Astrocyte (in vitro differentiated cells and primary cell): ENCODE results near the gene TMEM94. TPM values are rescaled to one million over a fixed set of nuclear protein-coding genes. Genes with fewer than 3 reads are reported as not detected.

Source experiments
- DNase-seq: peaks from one replicate; pipeline ENCODE4 v3.0.0-alpha.2; 2010; ENCODE audit warnings: low read depth
- FAIRE-seq: peaks from 2 replicates; lab custom pipeline; 2011; peaks lifted over from hg19 to GRCh38; lab: Jason Lieb, UNC
- H2AFZ ChIP-seq: 2 replicates; pipeline ENCODE4 v1.6.0; 2012; ENCODE audit warnings: low read depth, low read length, inconsistent platforms
- H3K27ac ChIP-seq: 2 replicates; pipeline ENCODE4 v1.5.1; 2011; ENCODE audit warnings: low read depth, low read length, inconsistent platforms
- H3K27me3 ChIP-seq: 2 replicates; pipeline ENCODE4 v1.6.0; 2011; ENCODE audit warnings: low read length, inconsistent platforms; ENCODE audit not compliant: insufficient read depth
- H3K36me3 ChIP-seq: 2 replicates; pipeline ENCODE4 v1.5.1; 2011; ENCODE audit warnings: low read length, inconsistent platforms; ENCODE audit not compliant: insufficient read depth
- H3K4me1 ChIP-seq: 2 replicates; pipeline ENCODE4 v1.5.1; 2011; ENCODE audit warnings: low read length, inconsistent platforms; ENCODE audit not compliant: insufficient read depth
- H3K4me2 ChIP-seq: 2 replicates; pipeline ENCODE4 v1.6.0; 2012; ENCODE audit warnings: low read length, inconsistent platforms
- H3K4me3 ChIP-seq: 2 replicates; pipeline ENCODE4 v1.5.1; 2011; ENCODE audit warnings: low read depth, mild to moderate bottlenecking, low read length, inconsistent platforms; ENCODE audit not compliant: insufficient read depth
- H3K79me2 ChIP-seq: 2 replicates; pipeline ENCODE4 v1.6.0; 2012; ENCODE audit warnings: mild to moderate bottlenecking, low read length, inconsistent platforms; ENCODE audit not compliant: insufficient read depth
- H3K9ac ChIP-seq: 2 replicates; pipeline ENCODE4 v1.6.0; 2012; ENCODE audit warnings: mild to moderate bottlenecking, low read length, inconsistent platforms
- H3K9me3 ChIP-seq: 2 replicates; pipeline ENCODE4 v1.5.1; 2012; ENCODE audit warnings: low read depth, mild to moderate bottlenecking, low read length, inconsistent platforms; ENCODE audit not compliant: insufficient read depth
- H4K20me1 ChIP-seq: 2 replicates; pipeline ENCODE4 v1.6.0; 2012; ENCODE audit warnings: low read length, inconsistent platforms; ENCODE audit not compliant: insufficient read depth
- H3K27ac Mint-ChIP-seq: one replicate; pipeline ENCODE4 v1.8.0; 2021; ENCODE audit warnings: mild to moderate bottlenecking, mixed read lengths; ENCODE audit not compliant: unreplicated experiment
- H3K27me3 Mint-ChIP-seq: one replicate; pipeline ENCODE4 v1.8.0; 2021; ENCODE audit warnings: low read depth, mixed read lengths; ENCODE audit not compliant: unreplicated experiment
- H3K36me3 Mint-ChIP-seq: one replicate; pipeline ENCODE4 v1.8.0; 2021; ENCODE audit warnings: low read depth, mixed read lengths; ENCODE audit not compliant: unreplicated experiment
- H3K4me1 Mint-ChIP-seq: one replicate; pipeline ENCODE4 v1.8.0; 2021; ENCODE audit warnings: low read depth, mixed read lengths; ENCODE audit not compliant: unreplicated experiment
- H3K4me3 Mint-ChIP-seq: one replicate; pipeline ENCODE4 v1.8.0; 2021; ENCODE audit warnings: mild to moderate bottlenecking, moderate library complexity, mixed read lengths; ENCODE audit not compliant: unreplicated experiment
- H3K9me3 Mint-ChIP-seq: one replicate; pipeline ENCODE4 v1.8.0; 2021; ENCODE audit warnings: mild to moderate bottlenecking, mixed read lengths; ENCODE audit not compliant: unreplicated experiment
- CTCF ChIP-seq: IDR thresholded peaks from 2 replicates; pipeline ENCODE4 v1.5.1; 2011; ENCODE audit warnings: low read depth, mild to moderate bottlenecking, inconsistent platforms, low read length, moderate library complexity; ENCODE audit not compliant: insufficient read depth
- EZH2 ChIP-seq: IDR thresholded peaks from 2 replicates; pipeline ENCODE4 v1.6.1; 2012; ENCODE audit warnings: mild to moderate bottlenecking, low read length, inconsistent platforms; ENCODE audit not compliant: insufficient read depth
- total RNA-seq: library from RNA; stranded (reverse); gene quantifications from 2 replicates; pipeline ENCODE4 v1.2.1, GENCODE V29; 2021

The TMEM94 gene
- total RNA-seq, 1 donor from 2014 or later: 52.4 TPM

- FAIRE-seq: no peak
These were observed 29.7 kb downstream of the TMEM94 start for GRCh38 chr17:75486151-75486550.

GRCh38 chr17:75486951-75487350 is 30.5 kb downstream of the TMEM94 start:
- Mint-ChIP-seq H3K4me3 (no peak overlapping the region), H3K27me3 (no peaks in the 10 kb centered on the region), H3K9me3 (peaks cover 2% of the 10 kb centered on the region), H3K4me1 (peaks cover 8% of the 10 kb centered on the region), H3K36me3 (peaks cover 12% of the 10 kb centered on the region), H3K27ac (no peak overlapping the region)
- H3K27ac ChIP-seq: no peak overlapping the region
- no peak overlapping the region for H2AFZ ChIP-seq
- H3K4me3 ChIP-seq: no peak overlapping the region
- peaks cover 33% of the 10 kb centered on the region for H4K20me1 ChIP-seq
- H3K9ac ChIP-seq: no peak overlapping the region
- H3K9me3 ChIP-seq: no peaks in the 10 kb centered on the region
- H3K36me3 ChIP-seq: no peaks in the 10 kb centered on the region
- DNase-seq (no peak), FAIRE-seq (no peak)
- TF ChIP-seq EZH2 (no peak), CTCF (no peak)
- H3K4me2 ChIP-seq: no peak overlapping the region
- peaks cover 9% of the 10 kb centered on the region for H3K4me1 ChIP-seq
- no peaks in the 10 kb centered on the region for H3K27me3 ChIP-seq
- H3K79me2 ChIP-seq: peaks cover 5% of the 10 kb centered on the region

More at GRCh38 chr17:75486151-75486550, 29.7 kb downstream of the TMEM94 start:
- no peak overlapping the region for H3K4me2 ChIP-seq
- TF ChIP-seq CTCF (no peak), EZH2 (no peak)
- H3K27ac Mint-ChIP-seq: peak overlapping the region; percentile 47
- H3K36me3 Mint-ChIP-seq: peaks cover 11% of the 10 kb centered on the region
- H4K20me1 ChIP-seq: peaks cover 33% of the 10 kb centered on the region
- H3K4me1 ChIP-seq: peaks cover 9% of the 10 kb centered on the region
- H3K36me3 ChIP-seq: no peaks in the 10 kb centered on the region
- peaks cover 5% of the 10 kb centered on the region for H3K79me2 ChIP-seq
- H3K4me3 Mint-ChIP-seq: no peak overlapping the region
- H3K9me3 ChIP-seq: no peaks in the 10 kb centered on the region
- no peak overlapping the region for H3K9ac ChIP-seq
- peaks cover 8% of the 10 kb centered on the region for H3K4me1 Mint-ChIP-seq
- no peak overlapping the region for H3K4me3 ChIP-seq
- no peaks in the 10 kb centered on the region for H3K27me3 ChIP-seq
- H3K9me3 Mint-ChIP-seq: peaks cover 2% of the 10 kb centered on the region
- H3K27ac ChIP-seq: no peak overlapping the region
- no peaks in the 10 kb centered on the region for H3K27me3 Mint-ChIP-seq
- DNase-seq: no peak
- H2AFZ ChIP-seq: no peak overlapping the region

GRCh38 chr17:75487351-75488070 is 31.1 kb downstream of the TMEM94 start:
- DNase-seq (no peak), FAIRE-seq (no peak)
- Mint-ChIP-seq H3K4me1 (peaks cover 8% of the 10 kb centered on the region), H3K9me3 (peaks cover 2% of the 10 kb centered on the region), H3K36me3 (peaks cover 14% of the 10 kb centered on the region), H3K27ac (peak overlapping the region; percentile 13), H3K27me3 (no peaks in the 10 kb centered on the region), H3K4me3 (no peak overlapping the region)
- Histone ChIP-seq H3K9ac (peak overlapping the region; percentile 18), H3K4me1 (peaks cover 9% of the 10 kb centered on the region), H3K27ac (no peak overlapping the region), H4K20me1 (peaks cover 32% of the 10 kb centered on the region), H2AFZ (no peak overlapping the region), H3K36me3 (no peaks in the 10 kb centered on the region), H3K4me2 (peak overlapping the region; percentile 35), H3K4me3 (no peak overlapping the region), H3K9me3 (no peaks in the 10 kb centered on the region), H3K79me2 (peaks cover 5% of the 10 kb centered on the region), H3K27me3 (no peaks in the 10 kb centered on the region)
- no peak for TF ChIP-seq EZH2
- peak; percentile 6 for TF ChIP-seq CTCF
